SH-SY5Y (cell line): Measurements from ENCODE around the gene ALG10.

Experiments used
- GATA2 ChIP-seq: IDR thresholded peaks from 2 replicates; pipeline ENCODE4 v1.6.1; 2011; ENCODE audit warnings: mild to moderate bottlenecking, low read depth, low read length
- GATA3 ChIP-seq: IDR thresholded peaks from 2 replicates; pipeline ENCODE4 v1.6.1; 2011; ENCODE audit warnings: low read depth, mild to moderate bottlenecking, low read length, moderate library complexity

- no peak for TF ChIP-seq GATA2
- no peak for TF ChIP-seq GATA3
Measured at GRCh38 chr12:34016361-34016760, 5.9 kb upstream of the ALG10 start.
